GM23248 (cell line): ENCODE data around the gene SH3RF3. TPM values are rescaled to one million over a fixed set of nuclear protein-coding genes. Genes with fewer than 3 reads are reported as not detected.
A peak's percentile ranks its signal among the peaks of the same experiment; 100 is the strongest.
"Not testable (repeated sequence)": the region's sequence is repeated elsewhere in the genome, so short reads cannot be mapped to it uniquely, and the experiment has no call there.

Experiments
- DNase-seq: peaks from one replicate; pipeline ENCODE4 v3.0.0-alpha.2; 2015
- H2AFZ ChIP-seq: fragments of 200-600 bp; sonication (generic); 2 replicates; pipeline ENCODE4 v1.6.1; 2016; ENCODE audit warnings: antibody characterized with exemption
- H3F3A ChIP-seq: fragments of 200-600 bp; sonication (generic); 2 replicates; pipeline ENCODE4 v1.6.1; 2016; ENCODE audit warnings: mild to moderate bottlenecking, antibody characterized with exemption, mixed run types; ENCODE audit not compliant: insufficient read depth
- H3K27ac ChIP-seq: fragments of 200-600 bp; sonication (generic); 2 replicates; pipeline ENCODE4 v1.5.1; 2016; ENCODE audit warnings: mild to moderate bottlenecking
- H3K27me3 ChIP-seq: fragments of 200-600 bp; sonication (generic); replicated peaks from 2 replicates; pipeline ENCODE4 v1.6.1; 2016; ENCODE audit warnings: mild to moderate bottlenecking; ENCODE audit not compliant: insufficient read depth
- H3K36me3 ChIP-seq: fragments of 200-600 bp; sonication (generic); 2 replicates; pipeline ENCODE4 v1.6.1; 2016; ENCODE audit warnings: low read depth, mild to moderate bottlenecking
- H3K4me1 ChIP-seq: fragments of 200-600 bp; sonication (generic); 2 replicates; pipeline ENCODE4 v1.6.1; 2016; ENCODE audit warnings: mild to moderate bottlenecking; ENCODE audit not compliant: insufficient read depth
- H3K4me2 ChIP-seq: fragments of 200-600 bp; sonication (generic); one replicate; pipeline ENCODE4 v1.6.1; 2016; ENCODE audit warnings: mild to moderate bottlenecking; ENCODE audit not compliant: unreplicated experiment
- H3K4me3 ChIP-seq: fragments of 200-600 bp; sonication (generic); 2 replicates; pipeline ENCODE4 v1.5.1; 2016; ENCODE audit warnings: mild to moderate bottlenecking
- H3K79me2 ChIP-seq: fragments of 200-600 bp; sonication (generic); 2 replicates; pipeline ENCODE4 v1.6.1; 2016; ENCODE audit warnings: mild to moderate bottlenecking; ENCODE audit not compliant: insufficient read depth
- H3K9ac ChIP-seq: fragments of 200-600 bp; sonication (generic); 2 replicates; pipeline ENCODE4 v1.6.1; 2016; ENCODE audit warnings: mild to moderate bottlenecking
- H3K9me2 ChIP-seq: fragments of 200-600 bp; sonication (generic); 2 replicates; pipeline ENCODE4 v1.6.1; 2016; ENCODE audit warnings: mixed run types, mild to moderate bottlenecking, moderate library complexity; ENCODE audit not compliant: insufficient read depth
- H3K9me3 ChIP-seq: fragments of 200-600 bp; sonication (generic); one replicate; pipeline ENCODE4 v1.6.1; 2017; ENCODE audit warnings: low read depth
- H4K20me1 ChIP-seq: fragments of 200-600 bp; sonication (generic); 2 replicates; pipeline ENCODE4 v1.6.0; 2016; ENCODE audit not compliant: insufficient read depth
- EZH2 ChIP-seq: fragments of 200-600 bp; sonication (generic); IDR thresholded peaks from 2 replicates; pipeline ENCODE4 v1.6.1; 2018; ENCODE audit warnings: antibody characterized with exemption, mild to moderate bottlenecking; ENCODE audit not compliant: insufficient read depth, poor library complexity, severe bottlenecking
- EZH2phosphoT487 ChIP-seq: fragments of 200-600 bp; sonication (generic); IDR thresholded peaks from 2 replicates; pipeline ENCODE4 v1.6.1; 2018; ENCODE audit warnings: antibody characterized with exemption, moderate library complexity, mild to moderate bottlenecking, low read depth; ENCODE audit not compliant: insufficient read depth
- WGBS, 2 experiments: methylation state at CpG; one replicate each; pipeline ENCODE4 v1.1.6; 2015 to 2017; ENCODE audit warnings: low lambda C conversion rate in 2 of 2, low coverage in 1 of 2; ENCODE audit errors: missing lambda C conversion rate in 2 of 2; 5-methylcytosine and 5-hydroxymethylcytosine counted together
- in situ Hi-C: fragments of 300-500 bp; cut with MboI; formaldehyde crosslinking; loops from 2 replicates; pipeline ENCODE4 v1.15.0; 2020
- polyA plus RNA-seq: library from polyadenylated mRNA; unstranded; fragments of >200 nt; fragmentation: Nextera tagmentation; extraction: Ambion mirVana; gene quantifications from 2 replicates; pipeline ENCODE4 v1.2.1, GENCODE V29; 2016
- total RNA-seq: library from RNA; depleted of rRNA; stranded (reverse); fragments of >200 nt; shearing (Covaris generic); gene quantifications from 2 replicates; pipeline ENCODE4 v1.2.3, GENCODE V29; 2014

The SH3RF3 gene
- total and polyA plus RNA-seq, 2 experiments from 2014 or later: 1.5 to 5.2 TPM

GRCh38 chr2:109217362-109218086 is 88.5 kb downstream of the SH3RF3 start:
- Histone ChIP-seq H3K9me2 (no peaks in the 10 kb centered on the region), H3K79me2 (no peaks in the 10 kb centered on the region), H3K27ac (no peak overlapping the region), H2AFZ (no peak overlapping the region), H3K9me3 (no peaks in the 10 kb centered on the region), H4K20me1 (no peaks in the 10 kb centered on the region), H3K36me3 (no peaks in the 10 kb centered on the region), H3F3A (peaks cover 13% of the 10 kb centered on the region; the same call in 1 of the 2 replicates), H3K4me3 (no peak overlapping the region), H3K27me3 (no peaks in the 10 kb centered on the region; the same call in 1 of the 2 replicates), H3K9ac (no peak overlapping the region), H3K4me2 (no peak overlapping the region), H3K4me1 (peaks cover 22% of the 10 kb centered on the region)
- in situ Hi-C loops: no loop called here
- TF ChIP-seq EZH2phosphoT487: no peak
- WGBS, 2 experiments: 74% methylated on average over 12 of the region's 12 CpGs
- DNase-seq: peak; percentile 77

- WGBS, 2 experiments: 93 to 94% methylated on average over 6 of the region's 6 CpGs
- Histone ChIP-seq H3K9me2 (no peaks in the 10 kb centered on the region), H3K27me3 (no peaks in the 10 kb centered on the region; the same call in 1 of the 2 replicates), H3K4me1 (peaks cover 21% of the 10 kb centered on the region), H3K4me3 (no peak overlapping the region), H4K20me1 (no peaks in the 10 kb centered on the region), H3K79me2 (no peaks in the 10 kb centered on the region), H3F3A (peaks cover 13% of the 10 kb centered on the region; the same call in 1 of the 2 replicates), H3K27ac (no peak overlapping the region), H3K9me3 (no peaks in the 10 kb centered on the region), H3K4me2 (no peak overlapping the region), H3K9ac (no peak overlapping the region), H3K36me3 (no peaks in the 10 kb centered on the region), H2AFZ (no peak overlapping the region)
- TF ChIP-seq EZH2 (no peak), EZH2phosphoT487 (no peak)
- DNase-seq: no peak
- in situ Hi-C loops: no loop called here
Observed at GRCh38 chr2:109218087-109218791, 89.2 kb downstream of the SH3RF3 start.

- TF ChIP-seq EZH2: no peak
- no peak for TF ChIP-seq EZH2phosphoT487
- in situ Hi-C loops: no loop called here
- Histone ChIP-seq H3K27me3 (no peaks in the 10 kb centered on the region; the same call in 1 of the 2 replicates), H4K20me1 (no peaks in the 10 kb centered on the region), H3K9me2 (no peaks in the 10 kb centered on the region), H3K9ac (no peak overlapping the region), H3K4me1 (peaks cover 15% of the 10 kb centered on the region), H3F3A (peaks cover 13% of the 10 kb centered on the region; the same call in 1 of the 2 replicates), H3K9me3 (no peaks in the 10 kb centered on the region), H3K27ac (no peak overlapping the region), H3K4me3 (no peak overlapping the region), H3K79me2 (no peaks in the 10 kb centered on the region), H2AFZ (no peak overlapping the region), H3K36me3 (no peaks in the 10 kb centered on the region), H3K4me2 (no peak overlapping the region)
- 54 to 59% methylated on average over 1 of the region's 1 CpG for WGBS, 2 experiments
- no peak for DNase-seq
Observed at GRCh38 chr2:109218792-109219126, 89.8 kb downstream of the SH3RF3 start.

GRCh38 chr2:109220860-109221259 is 91.9 kb downstream of the SH3RF3 start:
- Histone ChIP-seq H2AFZ (no peak overlapping the region), H3K4me2 (no peak overlapping the region), H3K4me3 (no peak overlapping the region), H3K9me3 (no peaks in the 10 kb centered on the region), H3K9ac (no peak overlapping the region), H3K9me2 (no peaks in the 10 kb centered on the region), H3K27me3 (no peaks in the 10 kb centered on the region; the same call in 1 of the 2 replicates), H3K27ac (no peak overlapping the region), H3F3A (peaks cover 13% of the 10 kb centered on the region; the same call in 1 of the 2 replicates), H3K79me2 (no peaks in the 10 kb centered on the region; the same call in 1 of the 2 replicates), H3K4me1 (peaks cover 5% of the 10 kb centered on the region; the same call in 1 of the 2 replicates), H3K36me3 (no peaks in the 10 kb centered on the region), H4K20me1 (no peaks in the 10 kb centered on the region)
- 96 to 98% methylated on average over 2 of the region's 2 CpGs for WGBS, 2 experiments
- TF ChIP-seq EZH2 (no peak), EZH2phosphoT487 (no peak)
- DNase-seq: no peak
- in situ Hi-C loops: no loop called here

GRCh38 chr2:109221316-109221715 is 92.3 kb downstream of the SH3RF3 start:
- H3K27me3 ChIP-seq, H3K27ac ChIP-seq, H3K36me3 ChIP-seq, in situ Hi-C loops, H3K4me3 ChIP-seq, H2AFZ ChIP-seq, H3K79me2 ChIP-seq, H3K4me1 ChIP-seq, H3K9ac ChIP-seq, H3K9me3 ChIP-seq, H4K20me1 ChIP-seq, H3K9me2 ChIP-seq, DNase-seq, H3K4me2 ChIP-seq: not testable (repeated sequence)
- WGBS, 2 experiments: 97 to 99% methylated on average over 9 of the region's 9 CpGs
- H3F3A ChIP-seq: peaks cover 13% of the 10 kb centered on the region; the same call in 1 of the 2 replicates
